Mesendoderm (in vitro differentiated cells): ENCODE results near the gene RIOX2.

ENCODE experiments used
- DNase-seq: peaks from one replicate; pipeline ENCODE4 v3.0.0; 2013
- H2AK5ac ChIP-seq: 2 replicates; pipeline ENCODE4 v1.6.1; 2013; ENCODE audit warnings: low read length, inconsistent platforms
- H2BK120ac ChIP-seq: 2 replicates; pipeline ENCODE4 v1.6.1; 2013; ENCODE audit warnings: low read depth, mild to moderate bottlenecking, low read length, moderate library complexity, mixed read lengths
- H2BK15ac ChIP-seq: replicated peaks from 2 replicates; pipeline ENCODE4 v1.6.1; 2013; ENCODE audit warnings: low read depth, mild to moderate bottlenecking, moderate library complexity
- H2BK5ac ChIP-seq: 2 replicates; pipeline ENCODE4 v1.6.1; 2013; ENCODE audit warnings: low read length, inconsistent platforms
- H3K18ac ChIP-seq: 2 replicates; pipeline ENCODE4 v1.6.1; 2013; ENCODE audit warnings: mild to moderate bottlenecking, low read length, mixed read lengths
- H3K23ac ChIP-seq: one replicate; pipeline ENCODE4 v1.6.1; 2013; ENCODE audit warnings: low read length
- H3K27ac ChIP-seq: 2 replicates; pipeline ENCODE4 v1.5.1; 2013; ENCODE audit warnings: low read depth, mild to moderate bottlenecking, inconsistent platforms, low read length, moderate library complexity
- H3K27me3 ChIP-seq: 2 replicates; pipeline ENCODE4 v1.6.1; 2013; ENCODE audit warnings: low read length, control low read depth, mild to moderate bottlenecking, inconsistent platforms; ENCODE audit not compliant: insufficient read depth, poor library complexity
- H3K36me3 ChIP-seq: 2 replicates; pipeline ENCODE4 v1.6.1; 2013; ENCODE audit warnings: low read length, inconsistent platforms; ENCODE audit not compliant: control insufficient read depth, insufficient read depth
- H3K4ac ChIP-seq: one replicate; pipeline ENCODE4 v1.6.1; 2013; ENCODE audit warnings: low read depth, mild to moderate bottlenecking, low read length, moderate library complexity
- H3K4me1 ChIP-seq: 2 replicates; pipeline ENCODE4 v1.6.1; 2013; ENCODE audit warnings: low read depth, low read length, inconsistent platforms; ENCODE audit not compliant: control insufficient read depth
- H3K4me2 ChIP-seq: 2 replicates; pipeline ENCODE4 v1.6.1; 2013; ENCODE audit warnings: low read length
- H3K4me3 ChIP-seq: 2 replicates; pipeline ENCODE4 v1.5.1; 2013; ENCODE audit warnings: mild to moderate bottlenecking, low read length
- H3K56ac ChIP-seq: one replicate; pipeline ENCODE4 v1.6.1; 2013; ENCODE audit warnings: low read length
- H3K79me1 ChIP-seq: 2 replicates; pipeline ENCODE4 v1.6.1; 2013; ENCODE audit warnings: low read length, inconsistent platforms
- H3K79me2 ChIP-seq: 2 replicates; pipeline ENCODE4 v1.6.1; 2013; ENCODE audit warnings: mild to moderate bottlenecking, low read length; ENCODE audit not compliant: control insufficient read depth, insufficient read depth
- H3K9ac ChIP-seq: 2 replicates; pipeline ENCODE4 v1.6.1; 2013; ENCODE audit warnings: low read length, inconsistent platforms
- H4K5ac ChIP-seq: one replicate; pipeline ENCODE4 v1.6.1; 2013; ENCODE audit warnings: low read length
- H4K8ac ChIP-seq: one replicate; pipeline ENCODE4 v1.6.1; 2013; ENCODE audit warnings: low read depth, mild to moderate bottlenecking, control low read depth, low read length, moderate library complexity
- WGBS: extraction: QIAGEN DNeasy Blood & Tissue Kit; methylation state at CpG from one replicate; pipeline ENCODE4 v1.1.7; 2013; ENCODE audit warnings: low lambda C conversion rate, missing lambda C conversion rate; ENCODE audit not compliant: insufficient coverage; ENCODE audit errors: extremely low coverage; 5-methylcytosine and 5-hydroxymethylcytosine counted together

The RIOX2 gene

DNA sequence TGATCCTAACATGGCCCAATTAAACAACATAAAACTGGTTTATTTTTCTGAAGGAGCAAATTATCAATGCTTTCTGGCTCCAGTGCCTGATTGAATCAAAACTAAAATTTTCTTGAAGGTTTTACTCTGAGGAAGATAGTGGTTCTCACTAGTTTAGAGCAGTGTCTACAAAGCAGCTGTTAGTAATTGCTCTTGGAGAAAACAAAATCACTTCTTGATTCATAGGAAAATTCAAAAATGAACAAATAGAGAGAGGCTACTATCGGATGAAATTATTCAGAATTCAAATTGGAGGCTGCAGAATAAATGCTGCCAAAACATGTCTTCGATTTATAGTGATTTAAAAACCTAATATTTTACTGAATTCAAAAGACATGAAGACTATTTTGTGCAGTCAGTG, 15.1 kb upstream of the RIOX2 start:
- no peak overlapping the region for H4K8ac ChIP-seq
- H3K79me1 ChIP-seq: no peaks in the 10 kb centered on the region
- H3K36me3 ChIP-seq: no peaks in the 10 kb centered on the region
- H3K18ac ChIP-seq: no peak overlapping the region
- no peak for DNase-seq
- no peaks in the 10 kb centered on the region for H3K79me2 ChIP-seq
- no peak overlapping the region for H3K56ac ChIP-seq
- no peak overlapping the region for H2AK5ac ChIP-seq
- no peak overlapping the region for H2BK5ac ChIP-seq
- H3K9ac ChIP-seq: no peak overlapping the region
- H3K4me3 ChIP-seq: no peak overlapping the region
- H3K4me2 ChIP-seq: no peak overlapping the region
- H2BK120ac ChIP-seq: no peak overlapping the region
- no peak overlapping the region for H3K23ac ChIP-seq
- no CpG with 5 or more reads among the region's 2 CpGs for WGBS
- no peaks in the 10 kb centered on the region for H3K4me1 ChIP-seq
- no peak overlapping the region for H4K5ac ChIP-seq
- H3K4ac ChIP-seq: no peak overlapping the region
- no peaks in the 10 kb centered on the region for H3K27me3 ChIP-seq
- no peak overlapping the region for H2BK15ac ChIP-seq
- H3K27ac ChIP-seq: no peak overlapping the region

DNA sequence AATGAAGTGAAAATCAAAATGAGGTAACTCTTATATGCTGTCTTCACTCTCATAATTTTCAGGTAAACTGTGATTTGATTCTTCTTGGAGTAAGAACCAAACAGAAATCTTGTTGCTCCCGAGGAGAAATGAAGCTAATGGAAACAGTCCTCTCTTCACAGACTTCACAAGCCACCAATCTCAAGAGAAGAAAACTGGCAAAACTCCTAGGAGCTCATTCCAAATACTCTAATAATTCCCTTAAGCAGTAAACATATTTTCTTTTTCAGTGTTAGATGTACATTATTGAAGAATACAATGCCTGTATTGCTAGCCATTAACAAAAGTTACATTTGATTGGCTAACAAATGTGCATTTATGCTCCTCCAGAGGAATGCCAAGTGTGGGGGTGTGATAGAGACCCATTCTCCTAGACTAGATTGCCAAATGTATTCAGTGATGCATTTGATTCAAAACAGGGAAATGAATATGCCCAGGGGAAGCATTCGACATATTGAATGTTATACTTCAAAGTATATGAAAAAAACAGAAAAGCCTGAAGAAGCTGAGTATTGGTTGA, 11.8 kb upstream of the RIOX2 start:
- no peaks in the 10 kb centered on the region for H3K4me1 ChIP-seq
- no peak overlapping the region for H4K8ac ChIP-seq
- H3K4me2 ChIP-seq: no peak overlapping the region
- H3K79me1 ChIP-seq: no peaks in the 10 kb centered on the region
- H3K18ac ChIP-seq: no peak overlapping the region
- no peak overlapping the region for H2AK5ac ChIP-seq
- H4K5ac ChIP-seq: no peak overlapping the region
- H3K23ac ChIP-seq: no peak overlapping the region
- no peak overlapping the region for H2BK15ac ChIP-seq
- DNase-seq: no peak
- no peak overlapping the region for H2BK120ac ChIP-seq
- no peak overlapping the region for H3K27ac ChIP-seq
- H3K36me3 ChIP-seq: no peaks in the 10 kb centered on the region
- H3K4me3 ChIP-seq: no peak overlapping the region
- H3K79me2 ChIP-seq: no peaks in the 10 kb centered on the region
- H2BK5ac ChIP-seq: no peak overlapping the region
- no peak overlapping the region for H3K56ac ChIP-seq
- H3K27me3 ChIP-seq: no peaks in the 10 kb centered on the region
- WGBS: no CpG with 5 or more reads among the region's 2 CpGs
- H3K9ac ChIP-seq: no peak overlapping the region
- H3K4ac ChIP-seq: no peak overlapping the region

- Histone ChIP-seq H2BK15ac (no peak overlapping the region), H3K4ac (no peak overlapping the region), H2BK120ac (no peak overlapping the region), H3K27ac (no peak overlapping the region), H3K56ac (no peak overlapping the region), H3K79me1 (no peaks in the 10 kb centered on the region), H4K5ac (no peak overlapping the region), H3K27me3 (no peaks in the 10 kb centered on the region), H3K9ac (no peak overlapping the region), H4K8ac (no peak overlapping the region), H3K4me2 (no peak overlapping the region), H2AK5ac (no peak overlapping the region), H3K36me3 (no peaks in the 10 kb centered on the region), H3K79me2 (no peaks in the 10 kb centered on the region), H2BK5ac (no peak overlapping the region), H3K23ac (no peak overlapping the region), H3K18ac (no peak overlapping the region), H3K4me1 (no peaks in the 10 kb centered on the region), H3K4me3 (no peak overlapping the region)
- no CpG with 5 or more reads among the region's 3 CpGs for WGBS
- DNase-seq: no peak
These were observed 9.7 kb upstream of the RIOX2 start for GRCh38 chr3:97981886-97982285.

DNA sequence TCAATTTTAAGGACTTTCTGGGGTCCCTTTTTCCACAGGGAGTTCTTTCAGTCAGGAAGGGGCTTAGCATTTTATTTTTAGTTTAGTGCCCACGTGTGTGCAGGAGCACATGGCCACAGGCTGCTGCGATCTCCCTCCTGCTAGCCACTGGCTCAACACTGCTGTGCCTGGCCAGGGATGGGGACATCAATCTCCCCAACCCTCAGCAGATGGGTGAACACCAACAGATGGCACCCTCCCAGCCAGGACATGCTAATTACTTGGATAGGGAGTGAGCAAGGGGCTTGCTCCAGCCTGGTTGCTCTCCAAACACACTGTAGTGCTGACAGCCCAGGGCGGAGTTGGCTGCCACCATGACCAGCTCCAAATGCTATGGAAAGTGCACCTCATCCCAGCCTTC, 7.4 kb upstream of the RIOX2 start:
- H2BK5ac ChIP-seq: no peak overlapping the region
- no peak overlapping the region for H3K23ac ChIP-seq
- H4K5ac ChIP-seq: no peak overlapping the region
- no peak overlapping the region for H3K4ac ChIP-seq
- no peaks in the 10 kb centered on the region for H3K36me3 ChIP-seq
- no peak overlapping the region for H2AK5ac ChIP-seq
- H3K27me3 ChIP-seq: no peaks in the 10 kb centered on the region
- no peaks in the 10 kb centered on the region for H3K4me1 ChIP-seq
- no peak overlapping the region for H3K4me2 ChIP-seq
- no peak overlapping the region for H3K27ac ChIP-seq
- no peaks in the 10 kb centered on the region for H3K79me2 ChIP-seq
- no peak overlapping the region for H2BK15ac ChIP-seq
- no peak overlapping the region for H4K8ac ChIP-seq
- peak; percentile 52 for DNase-seq
- H3K56ac ChIP-seq: no peak overlapping the region
- no peak overlapping the region for H3K9ac ChIP-seq
- no CpG with 5 or more reads among the region's 3 CpGs for WGBS
- no peak overlapping the region for H3K4me3 ChIP-seq
- H3K79me1 ChIP-seq: no peaks in the 10 kb centered on the region
- no peak overlapping the region for H3K18ac ChIP-seq
- no peak overlapping the region for H2BK120ac ChIP-seq

GRCh38 chr3:97975466-97975865, 3.2 kb upstream of the RIOX2 start:
- no peak overlapping the region for H3K56ac ChIP-seq
- no peak overlapping the region for H3K18ac ChIP-seq
- H2BK5ac ChIP-seq: no peak overlapping the region
- no peak overlapping the region for H3K23ac ChIP-seq
- H3K36me3 ChIP-seq: no peaks in the 10 kb centered on the region
- H4K8ac ChIP-seq: no peak overlapping the region
- H3K4ac ChIP-seq: no peak overlapping the region
- WGBS: no CpG with 5 or more reads among the region's 1 CpG
- no peaks in the 10 kb centered on the region for H3K79me1 ChIP-seq
- H3K4me1 ChIP-seq: no peaks in the 10 kb centered on the region
- H2BK15ac ChIP-seq: no peak overlapping the region
- H3K27ac ChIP-seq: no peak overlapping the region
- H3K79me2 ChIP-seq: no peaks in the 10 kb centered on the region
- H3K27me3 ChIP-seq: no peaks in the 10 kb centered on the region
- no peak overlapping the region for H4K5ac ChIP-seq
- H2BK120ac ChIP-seq: no peak overlapping the region
- H3K9ac ChIP-seq: no peak overlapping the region
- no peak overlapping the region for H2AK5ac ChIP-seq
- no peak overlapping the region for H3K4me2 ChIP-seq
- H3K4me3 ChIP-seq: no peak overlapping the region
- no peak for DNase-seq

DNA sequence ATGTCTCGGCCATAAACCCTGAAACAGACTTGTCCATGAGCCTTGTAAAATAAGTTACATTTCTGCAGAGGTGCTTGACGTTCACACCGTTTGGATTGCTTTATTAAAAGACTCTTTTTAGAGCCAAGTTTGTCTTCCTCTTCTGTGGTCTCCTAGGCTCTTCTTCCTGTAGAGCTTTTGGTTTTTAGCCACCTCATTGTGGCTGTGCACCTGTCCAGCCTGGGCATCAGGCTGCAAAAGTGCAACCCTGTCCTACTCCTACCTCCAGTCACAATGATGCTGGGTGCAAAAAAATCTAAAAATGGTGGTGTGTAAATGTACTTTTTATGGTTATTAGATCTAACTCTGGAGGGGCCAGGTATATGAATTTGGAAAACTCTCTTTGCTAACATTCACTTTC, 2.8 kb upstream of the RIOX2 start:
- H3K18ac ChIP-seq: no peak overlapping the region
- no peaks in the 10 kb centered on the region for H3K4me1 ChIP-seq
- H2BK15ac ChIP-seq: no peak overlapping the region
- H3K79me1 ChIP-seq: no peaks in the 10 kb centered on the region
- H3K27ac ChIP-seq: no peak overlapping the region
- H3K4me2 ChIP-seq: no peak overlapping the region
- H3K4me3 ChIP-seq: no peak overlapping the region
- H3K9ac ChIP-seq: no peak overlapping the region
- no peak overlapping the region for H3K56ac ChIP-seq
- no peak overlapping the region for H4K8ac ChIP-seq
- no peaks in the 10 kb centered on the region for H3K79me2 ChIP-seq
- no peak overlapping the region for H3K4ac ChIP-seq
- no peak overlapping the region for H4K5ac ChIP-seq
- H3K27me3 ChIP-seq: no peaks in the 10 kb centered on the region
- no peak overlapping the region for H3K23ac ChIP-seq
- WGBS: no CpG with 5 or more reads among the region's 3 CpGs
- no peak for DNase-seq
- H2BK120ac ChIP-seq: no peak overlapping the region
- H2AK5ac ChIP-seq: no peak overlapping the region
- no peak overlapping the region for H2BK5ac ChIP-seq
- no peaks in the 10 kb centered on the region for H3K36me3 ChIP-seq
